ENCODE measurements around the gene ALX3. TPM values are rescaled to one million over a fixed set of nuclear protein-coding genes. Genes with fewer than 3 reads are reported as not detected.

ALX3 gene
- total RNA-seq, 1 donor from 2014 or later: not detected

DNA sequence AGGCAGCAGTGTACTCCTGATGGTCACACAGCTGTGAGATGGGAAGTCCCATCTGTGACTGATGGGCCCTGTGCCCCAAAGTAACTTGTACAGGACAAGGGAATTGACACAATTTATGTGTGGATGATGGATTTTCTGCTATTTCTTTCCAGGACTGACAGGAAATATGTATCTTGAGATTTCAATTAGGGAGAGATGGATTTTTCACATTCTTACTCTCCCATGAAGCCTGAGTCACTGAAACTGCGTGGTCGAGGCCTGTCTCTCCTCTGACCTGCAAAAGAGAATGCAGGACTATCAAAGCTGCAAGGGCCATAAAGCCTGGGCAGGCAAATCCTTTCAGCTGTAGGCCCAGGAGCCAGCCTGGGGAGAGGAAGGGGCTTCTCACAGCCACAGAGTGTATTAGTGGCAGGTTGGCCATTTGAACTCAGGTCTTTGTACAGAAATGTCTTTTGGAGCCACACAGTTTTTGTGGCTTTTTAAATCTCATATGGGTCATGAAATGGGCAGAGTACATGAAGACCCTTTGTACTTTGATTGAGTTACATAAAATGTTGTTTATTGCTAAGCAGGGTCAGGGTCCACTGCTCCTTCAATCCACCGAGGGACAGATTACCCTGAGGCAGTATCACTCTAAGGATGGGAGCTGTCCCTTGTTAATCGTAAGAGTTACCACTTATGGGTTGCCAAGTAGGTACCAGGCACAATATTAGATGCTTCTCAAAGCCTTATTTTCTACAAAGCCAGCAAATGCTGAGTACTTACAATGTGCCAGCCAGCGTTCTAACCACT, 14.8 kb downstream of the ALX3 start:
- no peak for DNase-seq (ENCODE audit: missing footprints)
- intact Hi-C loops (cut with DNase I): loop anchor here (10.0 kb wide), 1 partner anchor 409 kb away; no protein-coding TSS in a partner anchor
- no peak for ATAC-seq

DNA sequence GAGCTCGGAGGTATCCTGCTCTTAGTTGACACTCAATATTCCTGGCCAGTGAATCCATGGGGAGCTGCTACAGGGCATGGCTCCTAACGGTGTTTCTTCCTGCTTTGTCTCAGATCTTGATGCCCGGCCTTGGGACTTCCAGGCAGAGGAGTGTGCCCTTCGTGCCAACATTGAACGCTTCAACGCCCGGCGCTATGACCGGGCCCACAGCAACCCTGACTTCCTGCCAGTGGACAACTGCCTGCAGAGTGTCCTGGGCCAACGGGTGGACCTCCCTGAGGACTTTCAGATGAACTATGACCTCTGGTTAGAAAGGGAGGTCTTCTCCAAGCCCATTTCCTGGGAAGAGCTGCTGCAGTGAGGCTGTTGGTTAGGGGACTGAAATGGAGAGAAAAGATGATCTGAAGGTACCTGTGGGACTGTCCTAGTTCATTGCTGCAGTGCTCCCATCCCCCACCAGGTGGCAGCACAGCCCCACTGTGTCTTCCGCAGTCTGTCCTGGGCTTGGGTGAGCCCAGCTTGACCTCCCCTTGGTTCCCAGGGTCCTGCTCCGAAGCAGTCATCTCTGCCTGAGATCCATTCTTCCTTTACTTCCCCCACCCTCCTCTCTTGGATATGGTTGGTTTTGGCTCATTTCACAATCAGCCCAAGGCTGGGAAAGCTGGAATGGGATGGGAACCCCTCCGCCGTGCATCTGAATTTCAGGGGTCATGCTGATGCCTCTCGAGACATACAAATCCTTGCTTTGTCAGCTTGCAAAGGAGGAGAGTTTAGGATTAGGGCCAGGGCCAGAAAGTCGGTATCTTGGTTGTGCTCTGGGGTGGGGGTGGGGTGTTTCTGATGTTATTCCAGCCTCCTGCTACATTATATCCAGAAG, 16.7 kb downstream of the ALX3 start:
- DNase-seq (ENCODE audit: missing footprints) (peak; percentile 83), ATAC-seq (peak; percentile 71)
- intact Hi-C loops (cut with DNase I): loop anchor here (2.0 to 10.0 kb wide), 2 partner anchors 51 to 411 kb away; no protein-coding TSS in a partner anchor

DNA sequence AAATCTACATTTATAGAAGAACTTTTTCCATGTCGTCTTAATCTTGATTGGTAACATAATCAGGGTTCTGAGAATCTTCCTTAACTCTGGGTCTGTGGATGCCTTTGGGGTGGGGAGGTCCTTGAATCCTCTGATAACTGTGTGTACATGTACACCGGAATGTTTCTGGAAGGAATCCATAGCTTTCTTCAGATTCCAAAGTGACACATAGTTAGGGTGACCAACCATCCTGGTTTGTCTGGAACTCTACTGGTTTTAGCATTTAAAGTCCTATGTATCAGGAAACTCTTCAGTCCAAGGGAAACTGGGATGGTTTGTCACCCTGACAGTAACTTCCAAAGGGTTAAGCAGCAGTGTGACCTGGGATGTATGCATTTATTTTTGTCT, 19.2 kb downstream of the ALX3 start:
- intact Hi-C loops (cut with DNase I): loop anchor here (10.0 kb wide), 1 partner anchor 414 kb away; no protein-coding TSS in a partner anchor
- no peak for DNase-seq (ENCODE audit: missing footprints)
- no peak for ATAC-seq

DNA sequence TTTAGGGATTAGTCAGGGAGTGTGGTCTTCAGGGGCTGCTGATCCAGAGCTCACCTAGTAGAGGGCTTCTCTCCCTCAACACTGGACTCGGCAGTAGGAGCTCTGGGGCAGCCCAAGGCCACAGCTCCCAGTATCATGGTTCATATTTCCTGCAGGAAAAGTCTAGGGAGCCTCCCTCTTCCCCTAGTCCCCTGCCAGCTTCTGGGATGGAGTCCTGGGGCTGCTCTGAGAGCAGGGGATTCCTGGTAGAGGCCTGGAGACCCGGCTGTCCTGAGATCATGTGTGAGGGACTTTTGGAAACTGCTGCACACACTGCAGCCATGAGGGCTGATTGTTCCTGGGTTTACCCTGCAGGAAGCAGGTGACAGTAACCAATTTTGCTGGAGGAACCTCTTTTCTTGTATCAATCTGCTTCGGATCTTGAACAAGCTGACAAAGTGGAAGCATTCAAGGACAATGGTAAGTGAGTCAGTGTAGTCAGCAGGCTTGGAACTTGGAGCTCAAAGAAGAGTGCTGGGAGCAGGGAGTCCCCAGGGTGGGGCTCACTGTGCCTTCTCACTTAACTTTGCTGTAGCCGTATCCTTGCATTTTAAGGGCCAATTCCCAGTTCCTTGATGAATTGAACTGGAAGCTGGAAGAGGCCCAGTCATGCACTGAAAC, 19.7 kb downstream of the ALX3 start:
- no peak for DNase-seq (ENCODE audit: missing footprints)
- ATAC-seq: no peak
- intact Hi-C loops (cut with DNase I): loop anchor here (10.0 kb wide), 1 partner anchor 414 kb away; no protein-coding TSS in a partner anchor

DNA sequence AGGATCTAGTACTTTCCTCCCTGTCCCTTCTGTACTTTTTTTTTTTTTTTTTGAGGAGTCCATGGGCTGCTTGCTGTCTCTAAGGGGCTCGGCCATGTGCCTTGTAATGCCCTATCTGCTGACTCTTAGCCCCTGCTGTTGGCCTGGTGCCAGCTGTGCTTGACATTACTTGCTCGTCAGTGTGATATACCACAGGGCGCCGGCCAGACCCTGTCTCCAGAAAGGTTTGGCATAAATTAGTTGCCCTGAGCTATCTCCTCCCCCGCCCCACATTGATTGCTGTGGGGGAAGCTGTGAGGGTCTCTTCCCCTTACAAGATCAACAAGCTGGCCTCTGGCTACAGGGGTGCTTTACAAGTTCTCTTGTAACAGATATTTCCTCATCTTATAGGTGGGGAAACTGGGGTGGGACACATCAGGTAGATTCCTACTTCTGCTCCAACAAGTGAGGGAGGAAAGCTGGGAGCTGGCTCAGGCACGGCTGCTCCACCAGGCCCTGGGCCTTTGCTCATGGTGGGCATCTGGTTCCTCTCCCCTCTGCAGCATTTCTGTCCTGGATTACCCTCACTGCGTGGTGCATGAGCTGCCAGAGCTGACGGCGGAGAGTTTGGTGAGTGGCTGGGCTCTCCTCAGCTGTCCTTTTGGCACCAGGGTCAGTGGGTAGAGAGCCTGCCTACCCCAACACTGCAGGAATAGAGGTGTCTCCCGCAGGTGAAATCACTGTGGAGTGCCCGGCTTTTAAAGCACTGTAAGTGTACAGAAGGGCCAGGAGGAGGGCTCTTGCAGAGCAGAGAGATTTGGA, 20.5 kb downstream of the ALX3 start:
- intact Hi-C loops (cut with DNase I): loop anchor here (10.0 kb wide), 1 partner anchor 415 kb away; no protein-coding TSS in a partner anchor

DNA sequence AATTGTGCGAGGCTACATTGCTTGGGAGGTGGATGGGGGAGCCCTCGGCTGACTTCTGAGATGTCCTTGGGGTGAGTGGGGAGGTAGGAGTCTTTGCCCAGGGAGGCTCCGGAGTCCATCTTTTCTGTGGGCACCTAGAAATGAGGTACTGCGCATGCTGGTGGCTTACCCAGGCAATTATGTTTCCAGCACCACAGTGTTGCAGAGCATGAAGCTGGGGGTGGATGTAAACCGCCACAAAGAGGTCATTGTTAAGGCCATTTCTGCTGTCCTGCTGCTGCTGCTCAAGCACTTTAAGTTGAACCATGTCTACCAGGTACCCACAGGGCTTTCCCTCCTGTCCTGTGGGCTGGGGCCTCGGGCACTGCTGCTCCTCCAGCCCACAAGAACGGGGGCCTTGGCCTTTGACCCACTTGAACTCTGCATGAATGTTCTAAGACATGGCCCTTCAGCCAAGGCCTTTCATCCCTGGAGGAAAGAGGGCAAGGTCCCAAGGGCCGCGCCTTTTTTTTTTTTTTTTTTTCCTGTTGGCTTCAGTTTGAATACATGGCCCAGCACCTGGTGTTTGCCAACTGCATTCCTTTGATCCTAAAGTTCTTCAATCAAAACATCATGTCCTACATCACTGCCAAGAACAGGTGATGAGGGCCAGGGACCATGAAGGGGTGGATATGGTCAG, 21.4 kb downstream of the ALX3 start:
- DNase-seq (ENCODE audit: missing footprints): no peak
- intact Hi-C loops (cut with DNase I): no loop called here
- ATAC-seq: no peak

More for the DNA sequence above, 20.5 kb downstream of the ALX3 start:
- DNase-seq (ENCODE audit: missing footprints) (no peak), ATAC-seq (no peak)

DNA sequence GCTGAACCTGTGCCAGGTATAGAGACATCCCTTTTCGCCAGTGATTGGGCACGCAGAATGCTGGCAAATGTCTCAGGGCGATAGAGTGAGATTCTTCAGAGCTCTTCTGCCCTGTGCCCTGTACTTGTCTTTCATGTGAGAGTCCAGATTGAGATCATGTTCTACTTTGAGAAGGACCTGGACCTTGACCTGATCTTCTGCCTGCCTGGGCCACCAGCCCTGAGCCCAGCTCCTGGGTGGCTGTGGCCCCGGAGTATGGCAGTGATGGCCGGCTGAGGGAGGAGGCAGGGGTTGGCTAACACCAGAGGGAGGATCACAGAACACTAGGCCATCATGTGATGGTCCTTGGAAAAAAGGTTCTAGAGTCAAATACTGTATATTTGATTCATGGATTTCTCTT, 22.2 kb downstream of the ALX3 start:
- no peak for ATAC-seq
- intact Hi-C loops (cut with DNase I): no loop called here
- DNase-seq (ENCODE audit: missing footprints): no peak

DNA sequence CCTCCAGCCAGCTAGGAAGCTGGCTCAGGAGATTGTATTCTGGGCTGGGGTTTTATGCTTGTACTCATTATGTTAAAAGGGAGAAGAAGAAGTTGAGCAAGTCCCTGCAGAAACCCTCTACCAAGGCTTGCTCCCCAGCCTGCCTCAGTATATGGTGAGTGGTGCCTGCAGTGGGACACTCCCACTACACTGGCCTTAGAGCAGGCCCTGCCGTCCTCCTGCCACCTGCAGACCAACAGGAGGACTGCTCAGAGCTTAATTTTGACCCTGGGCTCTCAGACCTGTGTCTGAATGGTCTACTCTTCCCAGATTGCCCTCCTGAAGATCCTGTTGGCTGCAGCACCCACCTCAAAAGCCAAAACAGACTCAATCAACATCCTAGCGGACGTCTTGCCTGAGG, 23.0 kb downstream of the ALX3 start:
- DNase-seq (ENCODE audit: missing footprints) (no peak), ATAC-seq (no peak)
- intact Hi-C loops (cut with DNase I): no loop called here

DNA sequence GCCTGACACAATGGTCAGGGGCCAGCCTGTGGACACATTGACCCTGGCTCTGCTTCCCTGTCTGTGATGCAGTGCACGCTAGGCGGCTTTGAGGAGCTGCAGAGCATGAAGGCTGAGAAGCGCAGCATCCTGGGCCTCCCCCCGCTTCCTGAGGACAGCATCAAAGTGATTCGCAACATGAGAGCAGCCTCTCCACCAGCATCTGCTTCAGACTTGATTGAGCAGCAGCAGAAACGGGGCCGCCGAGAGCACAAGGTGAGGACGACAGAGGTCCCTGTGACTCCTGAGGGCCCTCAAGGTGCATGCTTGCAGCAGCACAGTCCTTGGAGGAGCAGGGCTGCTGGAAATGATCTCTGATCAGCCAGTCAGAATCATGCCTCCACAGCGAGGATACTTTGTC, 27.5 kb downstream of the ALX3 start:
- no peak for DNase-seq (ENCODE audit: missing footprints)
- ATAC-seq: no peak
- intact Hi-C loops (cut with DNase I): no loop called here

DNA sequence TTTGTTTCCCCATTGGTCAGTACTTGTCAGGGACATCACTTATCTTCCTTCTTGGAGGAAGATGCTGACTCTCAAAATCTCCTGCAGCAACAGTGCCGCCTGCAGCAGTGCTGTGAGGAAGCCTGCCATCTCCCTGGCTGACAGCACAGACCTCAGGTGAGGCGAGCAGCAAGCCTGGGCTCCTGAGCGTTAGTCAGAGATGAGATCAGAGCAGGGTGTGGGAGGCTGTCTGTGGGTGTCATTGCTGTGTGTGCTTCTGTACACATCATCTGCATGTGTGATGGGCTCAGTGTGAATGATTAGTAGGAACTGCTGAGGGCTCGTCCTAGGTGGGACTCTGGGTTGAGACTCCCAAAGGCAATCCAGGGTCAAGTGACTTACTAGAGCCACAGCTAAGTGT, 29.9 kb downstream of the ALX3 start:
- no peak for ATAC-seq
- DNase-seq (ENCODE audit: missing footprints): no peak
- intact Hi-C loops (cut with DNase I): no loop called here

DNA sequence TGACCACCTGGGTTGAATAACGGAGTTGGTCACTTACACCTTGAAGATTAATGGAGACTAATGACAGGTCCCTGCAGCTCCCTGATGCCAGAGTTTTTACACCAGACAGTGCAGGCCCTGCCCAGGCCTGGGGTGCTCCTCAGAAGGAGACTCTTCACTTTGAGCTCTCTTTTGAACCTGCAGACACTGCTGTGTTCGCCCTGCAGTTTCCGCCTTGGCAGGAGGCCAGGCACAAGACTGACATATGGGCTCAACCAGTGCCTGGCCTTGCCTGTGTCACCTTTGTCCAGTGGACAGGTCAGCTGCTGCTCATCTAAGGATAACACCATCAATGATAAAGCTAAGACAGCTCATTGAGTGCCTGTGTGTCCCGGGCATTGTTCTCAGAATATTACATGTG, 30.8 kb downstream of the ALX3 start:
- DNase-seq (ENCODE audit: missing footprints): no peak
- ATAC-seq: no peak
- intact Hi-C loops (cut with DNase I): no loop called here

DNA sequence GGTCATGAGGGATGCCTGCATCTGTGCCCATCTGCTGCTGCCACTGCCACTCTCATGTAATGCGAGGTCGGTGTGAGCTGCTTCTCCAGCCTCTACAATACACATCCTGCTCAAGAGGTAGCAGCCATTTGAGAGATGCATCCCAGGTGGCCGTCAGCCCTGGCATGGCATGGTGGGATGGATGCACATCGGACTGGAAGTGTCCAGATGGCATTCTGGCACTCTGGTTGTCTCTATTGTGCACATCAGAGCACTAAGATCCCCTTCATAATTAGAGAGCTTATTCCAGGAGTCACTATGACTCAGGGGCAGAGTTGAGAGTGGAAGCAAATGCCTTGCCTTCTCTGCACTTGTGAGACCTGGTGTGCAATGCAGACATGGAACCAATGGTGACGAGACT, 32.2 kb downstream of the ALX3 start:
- DNase-seq (ENCODE audit: missing footprints): no peak
- no peak for ATAC-seq
- intact Hi-C loops (cut with DNase I): no loop called here

DNA sequence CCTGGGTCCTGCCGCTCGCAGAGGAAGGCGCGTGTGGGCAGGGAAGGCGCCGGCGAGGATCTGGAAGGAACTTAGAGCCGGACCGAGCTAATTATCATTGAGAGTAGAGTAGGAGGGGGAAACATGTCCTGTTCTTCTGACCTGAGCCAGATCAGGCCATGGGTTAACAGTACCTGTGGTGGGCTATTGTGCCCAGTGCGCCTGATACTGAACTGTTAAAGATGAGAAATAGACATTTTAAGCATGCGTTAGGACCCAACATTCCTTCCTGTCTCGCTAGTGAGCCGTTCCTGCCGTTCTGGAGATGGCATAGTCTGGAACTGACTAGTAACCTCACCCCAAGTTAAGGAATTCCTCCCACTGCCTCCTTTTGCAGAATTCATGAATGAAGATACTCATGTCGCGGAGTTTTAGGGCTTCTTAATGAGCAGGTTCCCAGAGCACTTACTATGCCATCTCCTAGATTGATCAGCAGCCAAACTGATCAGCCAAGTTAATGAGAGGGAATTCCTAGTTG, 35.2 kb downstream of the ALX3 start:
- no peak for DNase-seq (ENCODE audit: missing footprints)
- no peak for ATAC-seq
- intact Hi-C loops (cut with DNase I): no loop called here

DNA sequence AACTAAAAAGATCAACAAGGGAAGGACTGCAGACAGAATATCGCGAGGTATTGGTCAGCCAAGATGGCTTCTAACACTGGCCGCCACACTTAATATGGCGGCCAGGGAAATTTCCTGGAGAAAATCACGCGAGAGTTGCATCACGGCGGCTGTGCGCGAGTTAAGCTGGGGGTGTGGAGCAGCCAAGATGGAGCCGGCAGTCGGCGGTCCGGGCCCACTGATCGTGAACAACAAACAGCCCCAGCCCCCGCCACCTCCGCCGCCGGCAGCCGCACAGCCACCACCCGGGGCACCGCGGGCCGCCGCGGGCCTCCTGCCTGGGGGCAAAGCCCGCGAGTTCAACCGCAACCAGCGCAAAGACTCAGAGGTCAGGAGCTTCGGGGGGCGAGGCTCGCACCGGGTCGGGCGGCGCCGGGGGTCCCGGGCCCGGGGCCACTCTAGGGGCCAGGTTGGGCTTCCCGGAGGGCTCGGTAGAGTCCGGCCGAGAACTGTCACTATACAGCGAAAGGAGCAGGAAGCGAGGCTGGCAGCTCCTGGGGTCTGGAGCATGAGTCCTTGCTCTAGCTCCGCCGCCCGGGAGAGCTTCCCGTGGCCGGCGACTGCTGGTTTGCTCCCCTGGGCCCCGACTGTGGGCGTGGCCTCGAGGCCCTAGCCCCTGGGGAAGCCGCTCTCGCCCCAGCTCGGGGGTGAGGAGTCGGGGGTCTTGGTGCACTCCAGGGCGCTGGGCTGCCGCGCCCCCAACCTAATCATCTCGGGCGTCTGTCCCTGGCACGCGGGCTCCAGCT, 35.8 kb downstream of the ALX3 start, which contains the start of gene STRIP1:
STRIP1 (plus strand) TSS at position 174 of the 785 bp plus-strand sequence; CDS start at position 188, 14 bp downstream.
- DNase-seq (ENCODE audit: missing footprints) (peak; percentile 94), ATAC-seq (peak; percentile 96)
- intact Hi-C loops (cut with DNase I): no loop called here

DNA sequence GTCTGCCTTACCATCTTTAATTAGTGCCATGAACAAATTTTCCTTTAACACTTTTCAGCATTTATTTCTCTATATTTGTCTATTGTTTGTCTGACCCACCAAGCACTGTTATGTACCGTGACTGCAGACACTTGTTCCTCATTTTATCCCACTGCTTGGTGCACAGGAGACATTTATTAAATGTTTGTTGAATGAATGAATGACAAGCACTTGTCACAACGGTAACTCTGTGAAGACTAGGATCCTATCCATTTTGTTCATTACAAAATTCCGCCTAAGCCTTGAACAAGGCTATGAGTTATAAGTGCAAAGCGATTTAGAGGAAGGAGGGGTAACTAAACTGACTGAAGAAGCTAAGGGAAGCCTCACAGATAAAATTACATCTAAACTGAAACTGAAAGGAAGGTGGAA, 36.4 kb downstream of the ALX3 start:
- ATAC-seq (no peak), DNase-seq (ENCODE audit: missing footprints) (no peak)
- intact Hi-C loops (cut with DNase I): no loop called here

DNA sequence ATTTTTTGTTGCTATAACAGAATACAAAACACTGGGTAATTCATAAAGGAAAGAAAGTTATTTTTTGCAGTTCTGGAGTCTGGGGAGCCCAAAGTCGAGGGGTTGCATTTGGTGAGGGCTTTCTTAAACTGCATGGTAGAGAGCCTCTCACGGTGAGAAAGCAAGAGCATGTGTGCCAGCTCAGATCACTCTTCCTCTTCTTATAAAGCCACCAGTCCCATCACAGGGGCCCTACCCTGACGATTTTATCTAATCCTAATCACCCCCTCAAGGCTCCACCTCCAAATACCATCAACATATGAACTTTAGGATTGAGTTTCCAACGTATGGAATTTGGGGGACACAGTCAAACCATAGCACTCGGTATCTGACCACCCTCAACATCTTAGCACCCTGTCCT, 37.1 kb downstream of the ALX3 start:
- intact Hi-C loops (cut with DNase I): no loop called here
- DNase-seq (ENCODE audit: missing footprints) (no peak), ATAC-seq (no peak)

DNA sequence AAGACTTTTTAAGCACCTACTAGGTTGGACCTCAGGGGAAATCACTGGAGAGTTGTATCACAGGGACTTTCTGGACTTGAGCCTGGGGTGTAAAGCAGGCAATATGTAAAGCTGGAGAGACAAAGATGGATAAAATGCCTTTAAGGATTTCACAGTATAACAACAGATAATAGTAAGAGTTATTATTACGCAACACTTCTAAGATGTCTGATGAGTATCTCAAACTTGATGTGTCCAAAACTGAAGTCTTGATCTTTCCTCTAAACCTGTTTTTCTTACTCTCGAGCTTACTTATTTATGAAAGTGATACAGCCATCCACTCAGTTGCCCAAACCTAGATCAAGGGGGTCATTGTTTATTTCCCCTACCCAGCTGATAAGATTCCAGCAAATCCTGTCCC, 38.1 kb downstream of the ALX3 start:
- intact Hi-C loops (cut with DNase I): no loop called here
- ATAC-seq: no peak
- no peak for DNase-seq (ENCODE audit: missing footprints)
